GM20431 (cell line): Measurements from ENCODE around the gene AGAP1.
"Not testable (repeated sequence)": the region's sequence is repeated elsewhere in the genome, so short reads cannot be mapped to it uniquely, and the experiment has no call there.

Source experiments
- in situ Hi-C: fragments of 300-500 bp; cut with MseI, MboI; formaldehyde crosslinking; loops from one replicate; pipeline ENCODE4 v1.15.0; 2020; ENCODE audit warnings: low sequenced_read_pairs; ENCODE audit not compliant: unreplicated experiment

AGAP1 gene

GRCh38 chr2:236045251-236046235, 551.7 kb downstream of the AGAP1 start:
- in situ Hi-C loops = no loop called here

DNA sequence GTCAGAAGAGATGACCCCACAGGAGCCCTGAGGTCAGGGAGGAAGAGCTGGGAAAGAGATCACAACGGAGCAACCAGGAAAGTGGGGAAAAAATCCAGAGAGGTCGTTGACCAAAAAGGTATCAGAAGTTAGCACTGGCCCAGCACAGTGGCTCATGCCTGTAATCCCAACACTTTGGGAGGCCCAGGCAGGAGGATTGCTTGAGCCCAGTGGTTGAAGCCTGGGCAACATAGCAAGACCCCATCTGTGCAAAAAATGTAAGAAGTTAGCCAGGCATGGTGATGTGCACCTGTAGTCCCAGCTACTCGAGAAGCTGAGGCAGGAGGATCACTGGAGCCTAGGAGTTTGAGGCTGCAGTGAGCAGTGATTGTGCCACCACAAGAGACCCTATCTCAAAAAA, 552.9 kb downstream of the AGAP1 start:
- in situ Hi-C loops = no loop called here

DNA sequence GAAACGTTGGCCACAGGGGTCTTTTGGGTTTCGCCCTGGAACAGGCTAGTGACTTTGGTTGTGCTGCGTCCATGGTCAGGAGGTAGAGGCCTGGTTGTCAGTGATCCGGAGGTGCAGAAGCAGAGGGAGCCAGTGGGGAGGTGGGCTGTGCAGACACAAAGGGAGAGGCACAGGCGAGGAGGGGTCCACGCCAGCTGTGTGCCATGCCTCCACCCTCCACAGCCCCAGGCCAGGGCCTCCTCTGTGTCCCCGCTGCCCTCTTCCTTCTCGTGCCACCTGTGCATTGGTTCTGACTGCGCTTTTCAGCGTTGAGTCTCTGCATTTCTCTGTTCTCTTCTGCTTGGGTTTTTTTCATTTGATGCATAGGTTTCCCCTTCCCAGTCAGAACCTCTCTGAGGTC, 553.3 kb downstream of the AGAP1 start:
- in situ Hi-C loops = no loop called here

GRCh38 chr2:236047886-236048540, 554.2 kb downstream of the AGAP1 start:
- in situ Hi-C loops = no loop called here

- in situ Hi-C loops = no loop called here
Observed at GRCh38 chr2:236049981-236050380, 556.1 kb downstream of the AGAP1 start.

GRCh38 chr2:236051351-236051750, 557.5 kb downstream of the AGAP1 start:
- in situ Hi-C loops = no loop called here

DNA sequence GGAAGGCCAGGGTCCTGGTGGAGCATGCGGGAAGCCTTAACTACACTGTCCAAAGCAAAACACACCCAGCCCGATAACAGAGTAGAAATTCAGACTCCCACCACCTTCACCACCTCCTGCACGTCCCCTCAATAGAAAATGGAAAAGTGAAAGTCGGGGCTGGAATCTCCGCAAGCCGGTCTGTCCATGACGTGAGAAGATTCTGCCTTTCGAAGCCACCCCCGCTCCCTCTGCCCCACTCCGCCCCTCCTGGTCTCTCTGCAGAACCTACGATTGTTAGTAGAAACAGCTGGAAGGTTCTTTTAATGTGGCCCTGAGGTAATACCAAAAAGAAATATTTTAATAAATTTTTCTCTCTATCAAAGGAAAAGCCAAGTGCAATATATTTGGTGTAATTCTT, 558.0 kb downstream of the AGAP1 start:
- in situ Hi-C loops = no loop called here

GRCh38 chr2:236052206-236052605, 558.4 kb downstream of the AGAP1 start:
- in situ Hi-C loops = no loop called here

- in situ Hi-C loops = no loop called here
Observed at GRCh38 chr2:236052926-236053821, 559.3 kb downstream of the AGAP1 start.

DNA sequence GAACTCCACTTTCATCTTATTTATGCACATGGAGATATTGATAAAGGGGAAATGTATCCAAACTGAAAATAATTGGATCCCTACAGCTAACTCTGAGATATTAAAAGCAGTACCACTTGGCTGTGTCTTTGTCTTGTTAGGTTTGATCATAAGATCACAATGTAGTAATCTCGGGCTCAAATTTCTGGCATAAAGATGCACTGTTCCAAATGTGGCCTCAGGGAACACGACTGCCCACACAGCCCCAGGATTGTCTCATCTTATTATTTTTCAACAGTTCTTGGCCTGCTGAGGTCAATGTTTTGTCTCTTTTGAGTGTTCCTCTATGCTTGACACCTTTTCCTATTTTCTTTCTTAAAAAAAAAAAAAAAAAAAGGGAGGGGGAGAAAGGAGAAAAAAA, 560.3 kb downstream of the AGAP1 start:
- in situ Hi-C loops = no loop called here

- in situ Hi-C loops = no loop called here
Observed at GRCh38 chr2:236054621-236055305, 560.9 kb downstream of the AGAP1 start.

GRCh38 chr2:236055471-236055870, 561.6 kb downstream of the AGAP1 start:
- in situ Hi-C loops = no loop called here

DNA sequence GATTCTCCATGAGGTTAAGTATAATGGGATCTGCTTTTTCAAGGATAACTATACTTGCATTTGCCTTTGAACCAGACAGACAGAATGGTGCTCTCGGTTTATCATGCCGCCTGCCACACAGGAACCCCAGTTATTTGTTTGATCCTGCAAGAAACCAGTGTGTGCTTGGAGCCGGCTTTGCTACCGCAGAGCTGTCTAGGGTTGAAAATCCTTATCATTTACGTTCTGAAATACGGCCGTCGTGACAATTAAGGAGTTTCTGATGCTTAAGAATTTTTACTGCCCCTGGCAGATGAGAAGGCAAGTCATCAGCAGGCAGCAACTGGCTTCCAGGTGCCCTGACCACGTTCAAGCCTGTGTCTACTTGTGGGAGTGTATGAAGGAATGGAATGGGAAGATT, 562.3 kb downstream of the AGAP1 start:
- in situ Hi-C loops = no loop called here

- in situ Hi-C loops = no loop called here
Observed at GRCh38 chr2:236057375-236057774, 563.5 kb downstream of the AGAP1 start.

DNA sequence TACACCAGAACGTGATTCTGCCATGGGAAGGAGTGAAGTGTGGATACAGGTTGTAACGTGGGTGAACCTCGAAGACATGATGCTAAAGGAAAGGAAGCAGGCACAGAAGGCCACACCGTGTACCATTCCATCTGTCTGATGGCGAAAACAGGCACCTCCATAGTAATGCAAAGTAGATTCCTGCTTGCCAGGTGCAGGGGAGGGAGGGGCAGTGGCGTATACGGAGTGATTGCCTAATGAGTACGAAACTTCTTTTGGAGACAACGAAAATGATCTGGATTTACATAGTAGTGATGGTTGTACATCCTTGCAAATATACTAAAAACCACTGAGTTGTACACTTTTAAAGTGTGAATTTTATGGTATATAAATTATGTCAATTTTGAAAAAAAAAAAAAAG, 567.7 kb downstream of the AGAP1 start:
- in situ Hi-C loops = no loop called here

GRCh38 chr2:236061899-236062298, 568.1 kb downstream of the AGAP1 start:
- in situ Hi-C loops = no loop called here

- in situ Hi-C loops = not testable (repeated sequence)
Observed at GRCh38 chr2:236062806-236063205, 569.0 kb downstream of the AGAP1 start.

GRCh38 chr2:236063994-236064393, 570.2 kb downstream of the AGAP1 start:
- in situ Hi-C loops = no loop called here

DNA sequence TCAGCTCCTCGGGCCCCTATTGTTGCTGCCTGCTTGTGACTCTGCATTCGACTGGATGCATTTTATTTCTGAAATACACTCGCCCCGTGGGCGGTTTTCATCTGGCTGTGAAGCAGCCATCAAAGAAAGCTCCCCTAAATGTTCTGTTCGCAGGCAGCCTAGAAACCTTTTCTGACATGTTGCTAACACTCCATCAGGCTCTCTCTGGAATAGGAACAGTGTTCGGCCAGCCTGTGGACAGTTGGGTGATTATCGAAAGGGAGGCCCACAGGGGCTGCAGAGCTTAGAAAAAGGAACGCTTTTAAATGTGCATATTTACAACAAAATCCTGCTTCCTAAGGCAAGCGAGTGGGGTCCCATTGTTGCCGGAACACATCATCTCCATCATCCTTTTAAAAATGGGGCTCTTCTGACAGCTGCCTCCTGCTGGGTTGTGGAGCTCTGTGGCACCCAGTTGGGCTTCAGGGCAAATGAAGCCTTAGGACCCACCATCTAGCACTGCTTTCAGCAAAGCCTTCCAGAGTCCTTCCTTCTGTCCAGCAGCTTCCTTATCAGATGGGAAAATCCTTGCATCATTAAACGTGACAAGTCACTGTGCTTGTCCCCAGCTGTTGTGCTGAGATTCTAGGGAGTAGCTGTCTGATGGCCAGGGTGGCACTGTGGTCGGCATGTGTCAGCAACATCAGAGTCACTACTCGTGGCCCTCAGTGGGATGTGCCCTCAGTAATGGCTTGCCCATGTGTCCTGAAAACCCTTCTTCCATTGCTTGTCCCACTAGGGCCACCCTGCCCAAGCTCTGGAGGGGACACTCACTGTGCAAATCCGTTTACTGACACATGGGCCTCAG, 571.7 kb downstream of the AGAP1 start:
- in situ Hi-C loops = no loop called here
